GM23248 (cell line): ENCODE results near the gene TGFB1.

Experiments used
- EZH2 ChIP-seq: fragments of 200-600 bp; sonication (generic); IDR thresholded peaks from 2 replicates; pipeline ENCODE4 v1.6.1; 2018; ENCODE audit warnings: antibody characterized with exemption, mild to moderate bottlenecking; ENCODE audit not compliant: insufficient read depth, poor library complexity, severe bottlenecking
- EZH2phosphoT487 ChIP-seq: fragments of 200-600 bp; sonication (generic); IDR thresholded peaks from 2 replicates; pipeline ENCODE4 v1.6.1; 2018; ENCODE audit warnings: antibody characterized with exemption, moderate library complexity, mild to moderate bottlenecking, low read depth; ENCODE audit not compliant: insufficient read depth

DNA sequence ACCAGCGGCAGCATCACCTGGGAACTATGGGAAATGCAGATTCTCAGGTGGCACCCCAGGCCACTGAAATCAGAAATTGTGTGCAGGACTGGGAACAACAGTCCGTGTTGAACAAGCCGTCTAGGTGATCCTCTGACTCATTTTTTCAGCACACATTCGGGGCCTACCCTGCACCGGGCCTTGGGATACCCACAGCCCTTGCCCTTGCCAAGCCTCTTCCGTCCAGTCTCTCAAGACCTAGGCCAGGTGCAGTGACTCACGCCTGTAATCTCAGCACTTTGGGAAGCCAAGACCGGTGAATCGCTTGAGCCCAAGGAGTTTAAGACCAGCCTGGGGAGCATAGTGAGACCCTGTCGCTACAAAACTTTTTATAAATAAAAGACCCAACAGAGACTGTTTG lies 18.3 kb downstream of the TGFB1 start:
- TF ChIP-seq EZH2 (no peak), EZH2phosphoT487 (no peak)
